Measurements from ENCODE around the gene SPRYD4.
A peak's percentile ranks its signal among the peaks of the same experiment; 100 is the strongest.

GRCh38 chr12:56468216-56469006 is at the start of gene SPRYD4:
- TF ChIP-seq, protein P1, sequence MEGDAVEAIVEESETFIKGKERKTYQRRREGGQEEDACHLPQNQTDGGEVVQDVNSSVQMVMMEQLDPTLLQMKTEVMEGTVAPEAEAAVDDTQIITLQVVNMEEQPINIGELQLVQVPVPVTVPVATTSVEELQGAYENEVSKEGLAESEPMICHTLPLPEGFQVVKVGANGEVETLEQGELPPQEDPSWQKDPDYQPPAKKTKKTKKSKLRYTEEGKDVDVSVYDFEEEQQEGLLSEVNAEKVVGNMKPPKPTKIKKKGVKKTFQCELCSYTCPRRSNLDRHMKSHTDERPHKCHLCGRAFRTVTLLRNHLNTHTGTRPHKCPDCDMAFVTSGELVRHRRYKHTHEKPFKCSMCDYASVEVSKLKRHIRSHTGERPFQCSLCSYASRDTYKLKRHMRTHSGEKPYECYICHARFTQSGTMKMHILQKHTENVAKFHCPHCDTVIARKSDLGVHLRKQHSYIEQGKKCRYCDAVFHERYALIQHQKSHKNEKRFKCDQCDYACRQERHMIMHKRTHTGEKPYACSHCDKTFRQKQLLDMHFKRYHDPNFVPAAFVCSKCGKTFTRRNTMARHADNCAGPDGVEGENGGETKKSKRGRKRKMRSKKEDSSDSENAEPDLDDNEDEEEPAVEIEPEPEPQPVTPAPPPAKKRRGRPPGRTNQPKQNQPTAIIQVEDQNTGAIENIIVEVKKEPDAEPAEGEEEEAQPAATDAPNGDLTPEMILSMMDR (IDR thresholded peaks at IDR 0.05), result peak; percentile 66
- TF ChIP-seq ZFX (IDR thresholded peaks at IDR 0.05; ENCODE audit: borderline replicate concordance), result no peak
